Ishikawa (cell line): ENCODE measurements around the gene NUP93.

ENCODE experiments used
- CEBPB ChIP-seq: IDR thresholded peaks from 2 replicates; pipeline ENCODE4 v1.6.1; 2012
- CREB1 ChIP-seq: IDR thresholded peaks from 2 replicates; pipeline ENCODE4 v1.6.1; 2012; ENCODE audit warnings: low read depth
- EGR1 ChIP-seq: IDR thresholded peaks from 2 replicates; pipeline ENCODE4 v1.6.1; 2012
- EP300 ChIP-seq: IDR thresholded peaks from 2 replicates; pipeline ENCODE4 v1.6.1; 2012; ENCODE audit warnings: borderline replicate concordance
- FOXM1 ChIP-seq: IDR thresholded peaks from 2 replicates; pipeline ENCODE4 v1.6.1; 2012; ENCODE audit warnings: low read depth, borderline replicate concordance
- MAX ChIP-seq: IDR thresholded peaks from 2 replicates; pipeline ENCODE4 v1.6.1; 2012
- NFIC ChIP-seq: IDR thresholded peaks from 2 replicates; pipeline ENCODE4 v1.6.1; 2012
- RAD21 ChIP-seq: IDR thresholded peaks from 2 replicates; pipeline ENCODE4 v1.6.1; 2012; ENCODE audit warnings: low read depth
- REST ChIP-seq: IDR thresholded peaks from 2 replicates; pipeline ENCODE4 v1.6.1; 2012; ENCODE audit warnings: low read depth, mild to moderate bottlenecking
- TAF1 ChIP-seq: IDR thresholded peaks from 2 replicates; pipeline ENCODE4 v1.6.1; 2012; ENCODE audit warnings: low read depth, mild to moderate bottlenecking
- TCF12 ChIP-seq: IDR thresholded peaks from 2 replicates; pipeline ENCODE4 v1.6.1; 2012; ENCODE audit warnings: low read depth
- TEAD4 ChIP-seq: IDR thresholded peaks from 2 replicates; pipeline ENCODE4 v1.6.1; 2012
- YY1 ChIP-seq: IDR thresholded peaks from 2 replicates; pipeline ENCODE4 v1.6.1; 2012; ENCODE audit warnings: low read depth
- ZBTB7A ChIP-seq: IDR thresholded peaks from 2 replicates; pipeline ENCODE4 v1.6.1; 2012; ENCODE audit warnings: low read depth
- TF ChIP-seq, protein P1 (sequence below): IDR thresholded peaks from 2 replicates; pipeline ENCODE4 v1.6.1; 2012

The NUP93 gene

DNA sequence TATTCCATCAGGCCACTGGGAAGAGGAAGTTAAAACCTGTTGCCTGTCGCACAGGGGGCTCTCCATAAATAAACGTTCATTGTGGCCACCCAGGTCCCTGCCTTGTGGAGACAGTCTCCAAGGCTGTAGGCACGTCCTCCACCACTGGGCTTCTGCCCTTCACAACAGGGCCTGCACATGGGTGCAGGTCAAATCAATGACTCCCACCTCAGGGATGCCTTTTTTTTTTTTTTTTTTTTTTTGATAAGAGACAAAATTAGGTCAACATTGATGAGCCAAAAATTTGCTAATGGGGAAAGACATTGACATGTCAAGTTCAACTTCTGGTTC lies 122.4 kb downstream of the NUP93 start:
- TF ChIP-seq CEBPB (no peak), EP300 (no peak), FOXM1 (no peak), NFIC (no peak), EGR1 (no peak), REST (no peak)
- TF ChIP-seq, protein P1, sequence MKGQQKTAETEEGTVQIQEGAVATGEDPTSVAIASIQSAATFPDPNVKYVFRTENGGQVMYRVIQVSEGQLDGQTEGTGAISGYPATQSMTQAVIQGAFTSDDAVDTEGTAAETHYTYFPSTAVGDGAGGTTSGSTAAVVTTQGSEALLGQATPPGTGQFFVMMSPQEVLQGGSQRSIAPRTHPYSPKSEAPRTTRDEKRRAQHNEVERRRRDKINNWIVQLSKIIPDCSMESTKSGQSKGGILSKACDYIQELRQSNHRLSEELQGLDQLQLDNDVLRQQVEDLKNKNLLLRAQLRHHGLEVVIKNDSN, result no peak

- TF ChIP-seq YY1, result no peak
- no peak for TF ChIP-seq TAF1
- TF ChIP-seq NFIC, result no peak
- TF ChIP-seq RAD21, result no peak
These were observed 123.0 kb downstream of the NUP93 start for GRCh38 chr16:56852968-56853367.

DNA sequence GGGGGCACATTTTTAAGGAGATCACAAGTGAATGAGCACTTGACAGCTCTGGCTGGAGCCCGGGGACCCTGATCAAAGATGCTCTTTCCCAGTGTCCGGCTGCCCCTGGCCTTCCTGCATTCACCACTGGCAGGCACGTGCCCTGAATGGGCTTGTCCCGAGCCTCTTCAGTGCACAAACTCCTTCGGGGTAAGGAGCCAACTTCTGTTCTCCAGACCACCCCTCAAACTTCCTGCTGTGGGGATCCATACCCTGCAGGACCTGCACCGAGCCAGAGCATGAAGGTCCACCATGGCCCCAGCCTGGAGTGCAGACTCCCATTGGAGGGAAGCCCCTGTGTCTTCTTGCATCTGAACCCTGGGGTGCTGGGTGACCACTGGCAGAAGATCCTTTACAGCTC lies 125.3 kb downstream of the NUP93 start:
- TF ChIP-seq CEBPB, result no peak
- no peak for TF ChIP-seq RAD21
- TF ChIP-seq, protein P1, result no peak
- no peak for TF ChIP-seq MAX

DNA sequence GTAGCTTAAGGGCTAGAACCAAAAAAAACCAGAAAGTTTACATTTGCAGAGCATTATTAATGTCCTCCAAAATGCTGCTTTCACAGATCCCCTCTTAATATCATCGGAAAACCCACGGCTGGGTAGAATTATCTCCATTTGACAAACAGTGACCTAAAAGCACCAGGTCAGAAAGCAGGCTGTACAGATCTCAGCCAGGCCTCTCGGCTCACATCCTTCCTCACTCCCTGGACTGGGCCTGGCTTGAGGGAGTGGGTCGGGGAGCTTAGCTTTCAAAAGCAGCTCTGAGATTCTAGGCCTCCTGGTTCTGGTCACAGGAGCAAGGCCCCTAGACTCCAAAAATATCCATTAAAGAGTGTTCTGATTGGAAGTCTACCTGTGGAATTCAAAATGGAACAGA lies 126.0 kb downstream of the NUP93 start:
- TF ChIP-seq NFIC, result no peak
- no peak for TF ChIP-seq EP300
- TF ChIP-seq RAD21, result no peak
- TF ChIP-seq, protein P1, result no peak
- no peak for TF ChIP-seq FOXM1
- no peak for TF ChIP-seq TCF12
- TF ChIP-seq TAF1, result no peak
- TF ChIP-seq REST, result no peak
- no peak for TF ChIP-seq YY1
- no peak for TF ChIP-seq ZBTB7A
- TF ChIP-seq TEAD4, result no peak
- no peak for TF ChIP-seq MAX
- TF ChIP-seq CEBPB, result no peak
- TF ChIP-seq EGR1, result no peak

- TF ChIP-seq TAF1 (no peak), EP300 (no peak), EGR1 (no peak), TEAD4 (no peak), CEBPB (no peak), CREB1 (no peak), ZBTB7A (no peak), REST (no peak), NFIC (no peak), YY1 (no peak), MAX (no peak), TCF12 (no peak), RAD21 (no peak), FOXM1 (no peak)
- TF ChIP-seq, protein P1, result no peak
These were observed 127.0 kb downstream of the NUP93 start for GRCh38 chr16:56856876-56857447.
